CD14-positive monocyte (primary cell): ENCODE results near the gene TMEM271. TPM values are rescaled to one million over a fixed set of nuclear protein-coding genes. Genes with fewer than 3 reads are reported as not detected.

Experiments
- DNase-seq, 3 donors: peaks; one replicate each; pipeline ENCODE4 v3.0.0-alpha.2; 2011 to 2022
- H2AFZ ChIP-seq: 2 replicates; pipeline ENCODE4 v1.6.0; 2012; ENCODE audit warnings: mild to moderate bottlenecking, low read depth, low read length, inconsistent platforms; ENCODE audit not compliant: insufficient read depth, poor library complexity, severe bottlenecking
- H3K27ac ChIP-seq, 2 donors: 1 replicate in 1 of 2; 2 replicates in 1 of 2; pipeline ENCODE4 v1.5.1; 2012 to 2013; ENCODE audit warnings: low read length in 2 of 2, control low read depth in 1 of 2, inconsistent platforms in 1 of 2, low read depth in 1 of 2, mild to moderate bottlenecking in 1 of 2
- H3K27me3 ChIP-seq, 2 donors: one replicate each; pipeline versions ENCODE4 v1.6.0 to v1.6.1; 2011 to 2013; ENCODE audit warnings: low read length in 2 of 2; ENCODE audit not compliant: control insufficient read depth in 2 of 2, insufficient read depth in 2 of 2
- H3K36me3 ChIP-seq, 2 donors: replicated peaks in 1 of 2; 1 replicate in 1 of 2; 2 replicates in 1 of 2; pipeline versions ENCODE4 v1.5.1 to v1.6.1; 2012 to 2013; ENCODE audit warnings: low read length in 2 of 2, control low read depth in 1 of 2, inconsistent platforms in 1 of 2, mild to moderate bottlenecking in 1 of 2; ENCODE audit not compliant: insufficient read depth in 2 of 2, control insufficient read depth in 1 of 2
- H3K4me1 ChIP-seq, 2 donors: 1 replicate in 1 of 2; 2 replicates in 1 of 2; pipeline versions ENCODE4 v1.5.1 to v1.6.1; 2012 to 2013; ENCODE audit warnings: low read length in 2 of 2, control low read depth in 1 of 2, inconsistent platforms in 1 of 2, mild to moderate bottlenecking in 1 of 2, moderate library complexity in 1 of 2; ENCODE audit not compliant: insufficient read depth in 2 of 2, control insufficient read depth in 1 of 2
- H3K4me2 ChIP-seq: replicated peaks from 2 replicates; pipeline ENCODE3; 2012; ENCODE audit warnings: low read length, moderate library complexity, mild to moderate bottlenecking; ENCODE audit not compliant: poor library complexity, severe bottlenecking; ENCODE audit errors: extremely low read depth
- H3K4me3 ChIP-seq, 3 experiments: fragments of 200-600 bp in 1 of 3; sonication (generic) in 1 of 3; replicated peaks in 1 of 3; 1 replicate in 2 of 3; 2 replicates in 1 of 3; pipeline ENCODE4 v1.5.1; 2011 to 2013; ENCODE audit warnings: low read length in 3 of 3, mild to moderate bottlenecking in 3 of 3, control low read depth in 2 of 3, low read depth in 2 of 3, inconsistent platforms in 1 of 3, moderate library complexity in 1 of 3
- H3K79me2 ChIP-seq: 2 replicates; pipeline ENCODE4 v1.6.0; 2012; ENCODE audit warnings: mild to moderate bottlenecking, control low read depth, inconsistent platforms, low read length, moderate library complexity; ENCODE audit not compliant: insufficient read depth
- H3K9ac ChIP-seq: 2 replicates; pipeline ENCODE4 v1.6.0; 2017; ENCODE audit warnings: low read length, mild to moderate bottlenecking; ENCODE audit not compliant: insufficient read depth, poor library complexity, severe bottlenecking
- H3K9me3 ChIP-seq, 2 donors: replicated peaks in 1 of 2; 1 replicate in 1 of 2; 2 replicates in 1 of 2; pipeline versions ENCODE4 v1.5.1 to v1.6.1; 2012 to 2013; ENCODE audit warnings: low read length in 2 of 2, control low read depth in 1 of 2; ENCODE audit not compliant: control insufficient read depth in 1 of 2, insufficient read depth in 1 of 2
- H4K20me1 ChIP-seq: 2 replicates; pipeline ENCODE4 v1.6.0; 2012; ENCODE audit warnings: mild to moderate bottlenecking, low read length, control low read depth, moderate library complexity; ENCODE audit not compliant: insufficient read depth
- H3K27ac Mint-ChIP-seq, 7 donors: one replicate each; pipeline ENCODE4 v1.8.0; 2020; ENCODE audit warnings: mild to moderate bottlenecking in 7 of 7, mixed read lengths in 7 of 7, moderate library complexity in 6 of 7, inconsistent platforms in 2 of 7
- H3K27me3 Mint-ChIP-seq, 3 donors: one replicate each; pipeline ENCODE4 v1.8.0; 2021 to 2022; ENCODE audit warnings: low read depth in 3 of 3, mild to moderate bottlenecking in 3 of 3, mixed read lengths in 3 of 3, moderate library complexity in 3 of 3, inconsistent platforms in 1 of 3
- H3K36me3 Mint-ChIP-seq, 2 donors: one replicate each; pipeline ENCODE4 v1.8.0; 2020; ENCODE audit warnings: mixed read lengths in 2 of 2, inconsistent platforms in 1 of 2, mild to moderate bottlenecking in 1 of 2
- H3K4me1 Mint-ChIP-seq: one replicate; pipeline ENCODE4 v1.8.0; 2020; ENCODE audit warnings: mild to moderate bottlenecking, mixed read lengths
- H3K4me3 Mint-ChIP-seq, 2 donors: one replicate each; pipeline ENCODE4 v1.8.0; 2020; ENCODE audit warnings: mild to moderate bottlenecking in 2 of 2, mixed read lengths in 2 of 2, moderate library complexity in 1 of 2
- H3K9me3 Mint-ChIP-seq, 7 donors: one replicate each; pipeline ENCODE4 v1.8.0; 2020 to 2022; ENCODE audit warnings: mixed read lengths in 7 of 7, mild to moderate bottlenecking in 6 of 7, moderate library complexity in 6 of 7, inconsistent platforms in 2 of 7
- CTCF ChIP-seq: fragments of 200-600 bp; IDR thresholded peaks from one replicate; pipeline ENCODE4 v1.8.0; 2022; ENCODE audit warnings: antibody characterized with exemption, mild to moderate bottlenecking
- WGBS: methylation state at CpG from one replicate; pipeline ENCODE4 v1.1.5; 2013; ENCODE audit warnings: missing lambda C conversion rate; ENCODE audit not compliant: insufficient coverage; 5-methylcytosine and 5-hydroxymethylcytosine counted together
- intact Hi-C, 2 donors: fragments of 100-400 bp; cut with micrococcal nuclease; formaldehyde crosslinking; loops; one replicate each; pipeline versions ENCODE4 v1.15.0 to v1.15.1; 2023
- polyA plus RNA-seq, 3 donors: library from polyadenylated mRNA; depleted of rRNA in 1 of 3; unstranded in 2 of 3; stranded (reverse) in 1 of 3; fragments of 300-500 nt in 2 of 3; fragments of >200 nt in 1 of 3; fragmentation: Illumina TruSeq in 2 of 3; gene quantifications; 1 replicate in 2 of 3; 2 replicates in 1 of 3; pipeline ENCODE4 v1.2.3, GENCODE V29; 2012 to 2021

Gene TMEM271
- polyA plus RNA-seq, 3 donors = not detected

- TF ChIP-seq CTCF = no peak
- no peak overlapping the region for H3K4me3 ChIP-seq
- H4K20me1 ChIP-seq = no peaks in the 10 kb centered on the region
- DNase-seq = no peak
- peaks cover 8% of the 10 kb centered on the region for H3K4me1 Mint-ChIP-seq
- H3K36me3 Mint-ChIP-seq = peaks cover 0 to 6% of the 10 kb centered on the region in 2 donors
- no peak overlapping the region for H3K4me2 ChIP-seq
- H3K9ac ChIP-seq = no peak overlapping the region
- H3K27me3 Mint-ChIP-seq = peaks cover 45 to 59% (median 46%) of the 10 kb centered on the region in 3 donors
- peaks cover 6 to 29% of the 10 kb centered on the region in 2 donors for H3K9me3 ChIP-seq
- intact Hi-C loops = no loop called here
- peaks cover 18 to 42% of the 10 kb centered on the region in 2 donors for H3K27me3 ChIP-seq
- WGBS = no CpG with 5 or more reads among the region's 6 CpGs
- no peaks in the 10 kb centered on the region for H3K4me1 ChIP-seq
- H3K27ac ChIP-seq = no peak overlapping the region
- peaks cover 6 to 37% (median 29%) of the 10 kb centered on the region in 7 donors for H3K9me3 Mint-ChIP-seq
- H3K79me2 ChIP-seq = no peaks in the 10 kb centered on the region
- H3K36me3 ChIP-seq = no peaks in the 10 kb centered on the region
- H3K4me3 Mint-ChIP-seq = peak overlapping the region in 1 of 2 donors; percentile 59
- no peak overlapping the region for H3K27ac Mint-ChIP-seq
- H2AFZ ChIP-seq = no peak overlapping the region
These were observed 5.1 kb upstream of the TMEM271 start for GRCh38 chr4:581181-581580.

GRCh38 chr4:579543-580175, 3.6 kb upstream of the TMEM271 start:
- H3K27ac Mint-ChIP-seq = no peak overlapping the region
- no peak overlapping the region for H2AFZ ChIP-seq
- H3K9ac ChIP-seq = no peak overlapping the region
- H3K9me3 ChIP-seq = peaks cover 3 to 30% of the 10 kb centered on the region in 2 donors
- intact Hi-C loops = no loop called here
- TF ChIP-seq CTCF = no peak
- peak overlapping the region in 1 of 2 donors; percentile 80 for H3K4me3 Mint-ChIP-seq
- peaks cover 42 to 61% (median 45%) of the 10 kb centered on the region in 3 donors for H3K27me3 Mint-ChIP-seq
- no peak overlapping the region for H3K4me2 ChIP-seq
- WGBS = 44% methylated on average over 8 of the region's 11 CpGs
- no peaks in the 10 kb centered on the region for H4K20me1 ChIP-seq
- no peak overlapping the region for H3K4me3 ChIP-seq
- no peaks in the 10 kb centered on the region for H3K4me1 ChIP-seq
- DNase-seq = no peak
- no peaks in the 10 kb centered on the region for H3K36me3 ChIP-seq
- H3K9me3 Mint-ChIP-seq = peaks cover 6 to 25% (median 20%) of the 10 kb centered on the region in 7 donors
- H3K27me3 ChIP-seq = peaks cover 18 to 42% of the 10 kb centered on the region in 2 donors
- H3K36me3 Mint-ChIP-seq = peaks cover 0 to 6% of the 10 kb centered on the region in 2 donors
- H3K79me2 ChIP-seq = no peaks in the 10 kb centered on the region
- peaks cover 8% of the 10 kb centered on the region for H3K4me1 Mint-ChIP-seq
- H3K27ac ChIP-seq = no peak overlapping the region
